Adipose tissue (tissue), 3 donors: ENCODE measurements around the gene CD40. TPM values are rescaled to one million over a fixed set of nuclear protein-coding genes. Genes with fewer than 3 reads are reported as not detected.

Experiments used
- H3K27ac ChIP-seq: one replicate; pipeline ENCODE4 v1.5.1; 2013; ENCODE audit warnings: low read depth, low read length
- WGBS, 3 donors: extraction: QIAGEN DNeasy Blood & Tissue Kit; methylation state at CpG; one replicate each; pipeline ENCODE4 v1.1.7; 2013; 5-methylcytosine and 5-hydroxymethylcytosine counted together
- polyA plus RNA-seq, 3 donors: library from polyadenylated mRNA; stranded (reverse); fragments of 200-250 nt; gene quantifications; one replicate each; pipeline ENCODE4 v1.2.3, GENCODE V29; 2013
- donor health status: healthy with polysubstance abuse.
- donor health status: Bipolar disorder and iron deficiency.
- donor health status: healthy.

The CD40 gene
- polyA plus RNA-seq, 3 donors, result 15.6 to 39.4 (median 21.1) TPM

DNA sequence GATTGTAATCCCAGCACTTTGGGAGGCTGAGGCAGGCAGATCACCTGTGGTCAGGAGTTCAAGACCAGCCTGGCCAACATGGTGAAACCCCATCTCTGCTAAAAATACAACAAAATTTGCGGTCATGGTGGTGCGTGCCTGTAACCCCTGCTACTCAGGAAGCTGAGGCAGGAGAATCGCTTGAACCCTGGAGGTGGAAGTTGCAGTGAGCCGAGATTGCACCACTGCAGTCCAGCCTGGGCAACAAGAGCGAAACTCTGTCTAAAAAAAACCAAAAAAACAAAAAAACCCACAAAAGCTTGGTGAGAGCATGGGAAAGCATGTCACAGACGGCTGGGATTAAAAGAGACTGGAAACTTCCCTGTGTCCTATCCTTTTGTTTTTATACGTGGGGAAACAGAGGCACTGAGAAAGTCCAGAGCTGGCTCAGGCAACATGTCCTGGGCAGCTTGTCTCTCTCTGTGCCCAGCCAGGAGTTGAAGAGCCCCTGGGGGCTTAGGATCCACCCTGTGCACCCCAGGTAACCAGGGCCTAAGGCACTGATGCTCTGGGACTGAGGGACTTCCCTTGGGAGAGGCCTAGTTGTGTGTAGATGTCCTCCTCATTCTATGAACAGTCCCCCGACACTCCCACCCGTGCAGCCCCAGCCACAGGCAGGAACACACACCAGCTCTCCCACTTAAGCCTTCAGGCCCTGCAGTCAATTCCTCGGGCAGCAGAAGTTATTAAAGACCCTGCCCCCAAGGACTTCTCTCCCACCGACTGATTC is 16.0 kb downstream of the CD40 start:
- WGBS, 3 donors, result 71 to 74% (median 71%) methylated on average over 11 of the region's 11 CpGs
- H3K27ac ChIP-seq, result no peak overlapping the region

DNA sequence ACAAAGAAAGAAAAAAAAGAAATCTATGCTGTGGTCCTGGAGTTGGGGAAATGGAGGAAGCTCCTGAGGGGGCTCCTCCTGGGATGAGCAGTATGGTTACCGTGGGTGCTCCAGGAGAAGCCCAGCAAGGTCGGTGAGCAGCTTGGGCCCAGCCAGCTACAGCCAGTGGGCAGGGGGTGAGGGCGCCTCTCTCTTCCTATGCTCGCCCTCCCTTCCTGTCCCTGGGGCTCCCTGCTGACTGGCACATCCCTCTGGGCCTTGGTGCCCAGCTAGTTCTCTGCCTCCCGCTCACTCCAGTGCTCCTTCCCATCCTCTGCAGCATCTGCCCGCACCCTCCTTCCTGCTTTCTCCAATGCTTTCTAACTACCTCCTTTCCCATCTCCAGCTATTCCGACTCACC is 16.6 kb downstream of the CD40 start:
- 81 to 85% (median 81%) methylated on average over 6 to 7 of the region's 7 CpGs for WGBS, 3 donors
- H3K27ac ChIP-seq, result no peak overlapping the region

DNA sequence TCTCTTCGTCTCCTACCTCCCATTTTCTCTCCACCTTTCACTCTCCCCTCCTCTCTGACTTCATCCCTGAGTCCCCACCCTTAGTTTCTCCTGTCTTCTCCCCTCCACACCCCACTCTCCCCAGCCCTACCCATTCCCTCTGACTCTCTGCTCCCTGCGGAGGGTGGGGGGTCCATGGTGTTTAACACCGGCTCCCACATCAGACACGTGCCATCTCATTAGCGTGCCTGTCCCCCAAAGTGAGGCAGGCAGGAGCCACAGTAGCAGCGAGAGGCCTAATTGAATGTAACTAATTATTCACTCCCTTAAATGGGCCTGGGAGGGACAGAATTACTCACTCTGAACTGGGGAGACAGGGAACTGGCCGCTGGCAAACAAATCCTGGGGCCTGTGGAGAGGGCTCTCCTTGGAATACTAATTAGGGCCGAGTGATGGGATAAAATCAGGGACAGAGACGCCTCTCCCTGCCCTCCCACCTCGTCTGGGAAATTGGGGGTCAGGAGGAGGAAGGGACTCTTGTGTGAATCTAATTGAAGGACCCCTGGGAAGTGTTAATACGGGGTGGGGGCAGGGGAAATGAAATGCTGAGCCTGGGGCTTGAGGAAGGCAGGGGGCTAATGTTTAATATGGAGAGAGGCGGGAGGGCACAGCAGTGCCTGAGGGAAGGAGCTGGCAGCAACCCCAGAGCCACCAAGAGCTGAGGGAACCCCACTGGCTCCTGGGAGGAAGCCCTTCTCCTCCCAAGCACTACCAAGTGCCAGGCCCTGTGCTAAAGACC is 17.9 kb downstream of the CD40 start:
- H3K27ac ChIP-seq, result no peak overlapping the region
- WGBS, 3 donors, result 40 to 56% (median 51%) methylated on average over 12 of the region's 12 CpGs

DNA sequence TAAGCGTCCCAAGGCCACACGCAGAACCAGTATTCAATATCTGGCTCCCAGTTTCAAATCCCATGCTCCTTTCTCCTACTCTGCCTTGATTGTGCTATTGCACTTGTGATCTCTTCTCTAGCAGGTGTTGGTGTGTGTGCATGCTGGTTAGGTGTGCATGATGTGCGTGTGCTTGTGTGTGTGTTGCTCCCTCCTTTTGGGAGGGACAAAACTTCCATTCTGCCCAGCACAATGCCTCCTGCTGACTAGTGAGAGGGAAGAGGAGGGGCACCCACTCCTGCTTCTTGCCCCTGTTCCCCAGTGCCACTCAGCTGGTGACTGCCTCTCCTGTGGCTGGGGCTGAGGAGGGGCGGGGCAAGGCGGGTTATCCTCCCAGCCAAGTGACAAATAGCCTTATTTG is 19.7 kb downstream of the CD40 start:
- 60 to 80% (median 72%) methylated on average over 5 of the region's 5 CpGs for WGBS, 3 donors

DNA sequence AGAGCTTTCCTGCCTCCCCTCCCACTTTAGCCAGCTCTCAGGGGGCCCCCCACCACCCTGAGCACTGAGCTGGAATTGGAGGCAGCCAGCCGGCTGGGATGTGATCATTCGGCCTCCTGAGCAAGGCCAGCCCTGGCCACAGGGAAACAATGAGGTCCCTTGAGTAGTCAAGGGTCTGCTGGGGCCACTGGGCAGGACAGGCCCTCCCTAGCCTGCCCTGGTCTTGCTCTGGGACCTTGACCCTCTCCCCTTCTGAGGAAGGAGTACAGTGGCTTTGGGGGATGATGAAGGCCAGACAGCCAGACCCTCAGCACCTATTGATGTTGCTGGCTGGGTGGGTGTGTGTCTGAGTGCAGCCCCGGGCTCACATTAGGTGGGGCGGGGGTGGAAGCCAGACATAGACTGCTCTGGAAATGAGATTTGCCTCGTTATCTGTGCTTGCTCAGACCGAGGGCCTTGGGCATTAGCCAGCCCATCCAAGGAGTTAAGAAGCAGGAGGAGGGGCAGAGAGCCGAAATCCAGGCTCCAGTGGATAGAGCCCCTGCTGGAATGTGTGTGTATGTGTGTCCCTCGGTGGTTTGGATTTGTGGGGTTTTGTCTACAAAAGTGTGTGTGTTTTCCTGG is 21.3 kb downstream of the CD40 start:
- 32 to 57% (median 52%) methylated on average over 8 of the region's 8 CpGs for WGBS, 3 donors
- H3K27ac ChIP-seq, result no peak overlapping the region

More for the DNA sequence above, 19.7 kb downstream of the CD40 start:
- no peak overlapping the region for H3K27ac ChIP-seq

DNA sequence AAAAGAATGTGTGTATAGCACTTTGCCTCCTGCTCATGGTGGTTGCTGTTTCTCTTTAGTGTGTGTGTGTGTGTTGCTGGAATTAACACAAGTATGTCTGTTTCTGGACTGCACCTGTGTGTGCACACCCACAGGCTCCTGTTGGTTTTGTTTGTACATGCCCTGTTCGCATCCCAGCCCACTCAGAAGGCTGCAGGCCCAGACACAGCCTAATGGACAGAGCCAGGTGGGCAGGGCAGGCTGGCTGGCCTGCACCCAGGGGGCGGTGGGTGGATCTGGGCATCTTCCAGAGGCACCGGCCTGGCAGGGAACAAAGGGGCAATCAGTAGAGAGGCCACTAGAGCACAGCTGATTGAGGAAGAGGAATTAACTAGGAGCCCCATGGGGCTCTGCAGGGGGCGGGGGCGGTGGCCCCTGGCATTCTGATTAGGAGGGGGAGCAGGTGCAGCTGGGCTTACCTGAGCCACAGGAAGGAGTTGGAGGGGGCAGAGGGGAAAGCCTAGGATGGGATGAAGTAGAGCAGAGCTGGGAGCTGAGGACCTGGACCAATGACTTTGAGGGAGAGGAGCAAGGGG is 21.9 kb downstream of the CD40 start:
- whole genome bisulfite sequencing, 3 donors, result 44 to 61% (median 50%) methylated on average over 5 of the region's 5 CpGs
- H3K27ac ChIP-seq, result no peak overlapping the region

DNA sequence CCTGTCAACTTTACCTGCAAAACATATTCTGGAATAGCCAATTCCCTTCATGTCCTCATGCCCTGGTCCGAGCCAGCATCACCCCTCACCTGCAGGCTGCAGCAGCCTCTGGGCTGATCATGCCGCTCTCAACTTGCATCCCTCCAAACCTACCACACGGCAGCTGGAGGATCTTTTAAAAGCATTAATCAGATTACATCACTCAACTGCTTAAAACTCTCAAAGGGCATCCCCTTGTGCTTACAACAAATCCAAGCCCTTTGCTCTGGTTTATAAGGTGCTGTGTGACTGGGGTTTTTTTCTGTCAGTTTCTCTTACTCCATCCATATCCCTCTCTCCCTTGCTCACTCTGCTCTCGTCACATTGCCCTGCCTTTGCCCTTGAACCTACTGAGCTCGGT is 24.0 kb downstream of the CD40 start:
- H3K27ac ChIP-seq, result no peak overlapping the region
- WGBS, 3 donors, result 27 to 46% (median 46%) methylated on average over 5 of the region's 5 CpGs

DNA sequence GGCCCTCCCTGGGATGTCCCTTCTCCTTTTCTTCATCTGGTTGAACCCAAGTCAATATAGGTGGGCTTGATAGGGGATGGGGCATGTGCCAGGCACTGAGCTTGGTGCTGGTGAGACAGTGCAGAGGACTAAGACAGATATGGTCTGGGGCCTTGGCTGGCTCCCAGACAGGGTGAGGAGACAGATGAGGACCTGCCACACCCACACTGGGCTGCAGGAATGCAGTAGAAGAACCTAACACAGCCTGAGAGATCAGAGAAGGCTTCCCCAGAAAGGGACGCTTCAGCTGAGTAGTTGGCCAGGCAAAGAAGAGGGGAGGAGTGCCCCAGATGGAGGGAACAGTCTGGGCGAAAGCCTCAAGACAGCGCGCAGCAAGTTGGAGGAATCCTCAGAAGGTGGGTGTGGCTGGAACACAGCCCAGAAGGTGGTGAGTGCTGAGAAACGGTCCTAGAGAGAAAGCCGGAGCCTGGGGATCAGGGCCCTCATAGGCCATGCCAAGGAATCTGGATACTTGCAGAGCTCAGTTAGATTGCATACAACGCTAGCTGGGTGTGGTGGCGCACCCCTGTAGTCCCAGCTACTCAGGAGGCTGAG is 26.4 kb downstream of the CD40 start:
- H3K27ac ChIP-seq, result no peak overlapping the region
- 57 to 71% (median 68%) methylated on average over 8 of the region's 8 CpGs for WGBS, 3 donors

DNA sequence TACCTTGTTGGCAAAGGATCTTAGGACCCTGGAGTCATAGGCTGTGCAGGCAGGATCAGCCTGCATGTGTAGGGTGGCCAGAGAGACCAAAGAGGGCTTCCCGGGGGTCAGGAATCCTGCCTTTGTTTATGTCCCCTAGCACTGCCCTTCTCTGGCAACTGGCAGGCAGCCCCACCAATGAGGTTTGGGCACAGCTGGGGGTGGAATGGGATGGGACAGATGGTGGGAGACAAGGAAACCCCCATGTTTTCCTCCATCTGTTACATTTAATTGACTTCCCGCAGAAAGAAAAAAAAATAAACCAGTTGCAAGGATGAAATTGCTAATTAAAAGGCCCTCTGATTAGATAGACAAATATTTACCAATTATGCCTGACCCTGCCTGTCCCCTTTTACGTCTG is 27.6 kb downstream of the CD40 start:
- no peak overlapping the region for H3K27ac ChIP-seq
- WGBS, 3 donors, result 31 to 58% (median 54%) methylated on average over 3 of the region's 3 CpGs

DNA sequence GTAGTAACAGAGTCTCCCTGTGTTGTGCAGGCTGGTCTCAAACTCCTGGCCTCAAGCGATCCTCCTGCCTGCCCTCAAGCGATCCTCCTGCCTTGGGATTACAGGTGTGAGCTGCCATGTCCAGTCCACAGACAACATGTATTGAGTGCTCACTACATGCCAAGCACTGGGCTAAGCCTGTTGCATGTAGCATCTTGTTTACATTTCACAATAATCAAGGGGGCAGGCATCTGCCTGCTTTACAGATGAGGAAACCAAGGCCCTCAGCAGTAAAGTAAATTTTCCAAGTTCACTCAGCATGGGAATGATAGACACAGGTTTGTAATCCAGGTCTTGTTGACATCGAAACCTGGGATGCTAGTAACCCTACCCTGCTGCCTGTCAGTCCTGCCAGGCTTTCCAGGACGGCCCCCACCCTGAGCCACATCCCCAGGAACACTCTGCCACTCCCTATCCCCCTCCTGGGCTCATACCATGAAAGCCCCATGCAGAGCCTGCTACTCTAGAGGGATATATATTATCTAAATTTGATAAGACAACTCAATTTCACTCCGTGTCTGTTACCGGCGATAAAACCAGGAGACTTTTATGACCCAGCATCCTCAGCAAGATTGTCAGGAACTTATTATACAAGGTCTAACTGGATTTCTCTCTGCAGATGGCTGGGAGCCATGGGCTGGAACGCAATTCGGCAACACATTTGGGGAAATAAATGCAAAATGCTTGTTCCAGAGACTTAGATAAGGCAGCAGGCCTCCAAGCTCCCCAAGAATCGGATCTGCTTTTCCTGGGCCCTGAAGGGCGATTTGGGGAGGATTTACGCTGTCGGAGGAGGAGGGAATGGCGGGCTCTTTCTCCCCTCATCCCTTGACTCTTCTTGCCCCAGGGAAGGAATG is 30.4 kb downstream of the CD40 start:
- H3K27ac ChIP-seq, result no peak overlapping the region
- 73 to 78% (median 74%) methylated on average over 14 of the region's 14 CpGs for WGBS, 3 donors

DNA sequence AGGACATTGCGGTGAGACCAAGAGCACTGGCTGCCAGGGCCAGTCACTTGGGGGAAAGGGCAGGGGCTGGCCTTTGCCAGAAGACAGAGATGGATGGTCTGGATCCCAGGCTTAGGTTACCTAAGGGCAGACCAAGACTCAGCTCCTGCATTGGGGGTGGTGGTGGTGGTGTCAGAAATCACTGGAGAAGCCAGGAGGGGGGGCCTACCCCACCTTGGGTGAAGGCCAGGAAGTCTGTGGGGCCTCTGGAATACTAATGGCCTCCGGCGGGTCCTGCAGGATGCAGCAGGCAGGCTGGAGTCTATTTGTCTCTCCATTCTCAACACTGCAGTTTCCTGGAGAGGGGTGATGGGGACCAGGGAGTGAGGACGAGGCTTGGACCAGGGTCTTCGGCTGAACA is 32.8 kb downstream of the CD40 start:
- H3K27ac ChIP-seq, result no peak overlapping the region
- WGBS, 3 donors, result 43 to 57% (median 44%) methylated on average over 5 of the region's 5 CpGs

DNA sequence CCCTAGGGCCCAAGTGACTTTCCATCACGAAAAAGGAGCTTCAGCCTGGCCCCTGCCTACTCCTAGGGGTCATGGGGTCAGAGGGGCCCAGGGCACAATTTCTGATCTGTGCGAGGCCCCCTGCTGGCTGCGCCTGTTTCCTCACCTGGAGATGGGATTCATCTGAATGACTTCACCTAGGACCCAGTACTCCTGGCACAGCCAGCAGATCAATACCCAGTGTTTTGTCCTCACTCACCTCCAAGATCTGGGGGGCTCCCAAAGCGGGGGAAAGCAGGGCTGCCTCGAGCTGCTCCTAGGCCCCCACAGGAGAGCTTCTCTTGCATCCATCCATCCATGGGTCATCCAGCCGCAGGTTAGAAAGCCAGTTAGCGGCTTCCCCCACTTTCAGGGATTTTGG is 33.8 kb downstream of the CD40 start:
- no peak overlapping the region for H3K27ac ChIP-seq
- 57 to 78% (median 77%) methylated on average over 7 of the region's 7 CpGs for WGBS, 3 donors

DNA sequence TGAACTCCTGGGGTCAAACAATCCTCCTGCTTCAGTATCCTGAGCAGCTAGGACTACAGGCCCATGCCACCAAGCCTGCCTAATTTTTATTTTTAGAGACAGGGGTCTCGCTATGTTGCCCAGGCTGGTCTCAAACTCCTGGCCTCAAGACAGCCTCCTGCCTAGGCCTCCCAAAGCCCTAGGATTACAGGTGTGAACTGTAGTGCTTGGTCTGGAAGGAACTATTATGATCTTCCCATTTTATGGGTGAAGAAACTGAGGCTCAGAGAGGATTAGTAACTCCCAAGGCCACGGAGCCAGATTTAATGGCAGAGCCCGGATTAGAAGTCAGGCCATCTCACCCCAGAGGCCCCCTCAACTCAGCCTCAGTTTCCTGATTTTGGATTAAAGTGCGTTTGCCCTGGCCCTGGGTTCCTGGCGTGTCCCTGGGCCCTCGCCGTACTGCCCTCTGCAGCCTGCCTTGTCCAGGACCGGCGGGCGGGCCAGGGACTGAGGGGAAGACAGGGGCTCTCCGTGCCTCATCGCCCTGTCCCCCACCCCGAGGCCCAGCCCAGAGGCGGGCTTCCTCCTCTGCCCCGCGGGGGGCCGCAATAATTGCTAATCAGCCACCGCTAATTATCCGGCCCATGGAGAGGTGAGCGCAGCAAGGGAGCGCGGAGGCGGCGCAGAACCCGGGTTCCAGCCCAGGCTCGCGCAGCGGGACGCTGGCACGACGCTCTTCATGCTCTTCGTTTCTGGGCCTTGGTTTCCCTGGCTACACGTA is 34.9 kb downstream of the CD40 start:
- no peak overlapping the region for H3K27ac ChIP-seq
- WGBS, 3 donors, result 60 to 70% (median 68%) methylated on average over 32 to 33 of the region's 33 CpGs

DNA sequence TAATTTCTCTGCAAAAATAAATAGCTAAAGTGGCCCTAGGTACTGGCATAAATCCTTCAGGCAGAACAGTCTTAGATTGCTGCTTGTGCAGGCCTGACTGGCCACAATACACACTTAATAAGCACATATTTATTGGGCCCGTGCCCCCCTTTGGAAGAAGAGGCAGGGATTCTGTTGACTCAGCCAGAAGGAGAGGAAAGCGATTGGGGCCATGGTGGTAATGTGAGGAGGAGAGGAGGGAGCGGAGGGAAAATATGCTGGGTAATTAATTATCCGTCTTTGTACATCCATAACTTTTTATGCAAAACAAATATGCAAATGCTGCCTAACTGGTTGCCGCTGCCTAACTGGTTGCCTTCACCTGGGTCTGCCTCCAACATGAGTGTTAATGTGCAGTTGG is 36.2 kb downstream of the CD40 start:
- 65 to 73% (median 70%) methylated on average over 5 of the region's 5 CpGs for WGBS, 3 donors

DNA sequence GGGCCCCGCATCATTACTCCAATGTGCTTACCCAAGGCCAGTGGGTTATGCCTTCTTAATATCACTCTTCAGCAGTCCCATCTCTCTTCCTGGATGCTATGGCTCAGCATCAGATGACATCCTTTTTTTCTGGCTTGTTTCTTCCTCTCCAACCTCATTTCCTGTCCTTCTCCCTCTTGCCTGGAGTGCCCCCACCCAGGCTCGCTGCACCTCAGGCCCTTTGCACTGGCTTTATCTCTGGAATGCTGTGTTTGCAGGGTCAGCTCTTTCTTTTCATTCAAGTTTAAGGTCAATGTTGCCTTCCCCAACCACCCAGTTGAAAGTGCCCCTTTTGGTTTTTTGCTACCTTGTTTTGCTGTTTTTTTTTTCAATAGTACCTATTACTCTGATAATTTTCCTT is 36.7 kb downstream of the CD40 start:
- 80 to 85% (median 84%) methylated on average over 2 of the region's 2 CpGs for WGBS, 3 donors
- H3K27ac ChIP-seq, result no peak overlapping the region

More for the DNA sequence above, 36.2 kb downstream of the CD40 start:
- no peak overlapping the region for H3K27ac ChIP-seq

DNA sequence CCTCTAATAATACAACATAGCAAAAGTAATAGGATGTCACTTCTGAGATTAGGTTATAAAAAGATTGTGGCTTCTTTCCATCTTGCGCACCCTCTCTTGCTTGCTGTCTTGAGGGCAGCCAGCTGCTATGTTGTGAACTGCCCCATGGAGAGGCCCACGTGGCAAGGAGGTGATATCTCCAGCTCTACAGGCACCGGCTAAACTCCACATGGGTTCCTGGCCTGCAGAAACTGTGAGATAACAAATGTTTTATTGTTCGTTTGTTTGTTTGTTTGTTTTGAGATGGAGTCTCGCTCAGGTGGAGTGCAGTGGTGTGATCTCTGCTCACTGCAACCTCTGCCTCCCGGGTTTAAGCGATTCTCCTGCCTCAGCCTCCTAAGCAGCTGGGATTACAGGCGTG is 38.0 kb downstream of the CD40 start:
- 49 to 66% (median 61%) methylated on average over 8 of the region's 8 CpGs for WGBS, 3 donors

DNA sequence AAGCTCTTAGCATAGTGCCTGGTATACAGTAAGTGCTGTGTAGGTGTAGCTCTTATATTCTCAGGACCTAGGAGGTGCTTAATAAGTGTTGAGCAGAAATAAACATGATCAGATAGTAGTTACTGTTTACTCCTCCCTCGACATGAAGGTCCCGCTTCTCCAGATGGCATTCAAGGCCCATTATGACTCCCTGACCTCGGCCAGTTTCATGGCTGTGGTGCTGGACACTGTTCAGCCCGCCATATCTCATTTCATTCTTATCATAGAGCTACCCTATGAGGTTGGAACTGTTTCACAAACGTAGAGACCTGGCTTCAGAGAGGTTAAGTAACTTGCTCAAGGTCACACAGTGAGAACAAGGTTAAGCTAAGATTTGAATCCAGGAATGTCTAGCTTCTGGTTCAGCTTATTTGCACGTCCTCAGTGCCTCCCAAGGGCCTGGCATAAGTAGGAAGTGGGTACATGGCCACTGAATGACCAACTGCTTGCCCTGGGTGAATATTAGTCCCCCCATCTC is 39.0 kb downstream of the CD40 start:
- no peak overlapping the region for H3K27ac ChIP-seq
- WGBS, 3 donors, result 45 to 83% (median 83%) methylated on average over 6 of the region's 6 CpGs

More for the DNA sequence above, 38.0 kb downstream of the CD40 start:
- no peak overlapping the region for H3K27ac ChIP-seq
